Measurements from ENCODE around the gene GADD45GIP1.

- TF ChIP-seq, protein P1, sequence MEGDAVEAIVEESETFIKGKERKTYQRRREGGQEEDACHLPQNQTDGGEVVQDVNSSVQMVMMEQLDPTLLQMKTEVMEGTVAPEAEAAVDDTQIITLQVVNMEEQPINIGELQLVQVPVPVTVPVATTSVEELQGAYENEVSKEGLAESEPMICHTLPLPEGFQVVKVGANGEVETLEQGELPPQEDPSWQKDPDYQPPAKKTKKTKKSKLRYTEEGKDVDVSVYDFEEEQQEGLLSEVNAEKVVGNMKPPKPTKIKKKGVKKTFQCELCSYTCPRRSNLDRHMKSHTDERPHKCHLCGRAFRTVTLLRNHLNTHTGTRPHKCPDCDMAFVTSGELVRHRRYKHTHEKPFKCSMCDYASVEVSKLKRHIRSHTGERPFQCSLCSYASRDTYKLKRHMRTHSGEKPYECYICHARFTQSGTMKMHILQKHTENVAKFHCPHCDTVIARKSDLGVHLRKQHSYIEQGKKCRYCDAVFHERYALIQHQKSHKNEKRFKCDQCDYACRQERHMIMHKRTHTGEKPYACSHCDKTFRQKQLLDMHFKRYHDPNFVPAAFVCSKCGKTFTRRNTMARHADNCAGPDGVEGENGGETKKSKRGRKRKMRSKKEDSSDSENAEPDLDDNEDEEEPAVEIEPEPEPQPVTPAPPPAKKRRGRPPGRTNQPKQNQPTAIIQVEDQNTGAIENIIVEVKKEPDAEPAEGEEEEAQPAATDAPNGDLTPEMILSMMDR (IDR thresholded peaks at IDR 0.05; ENCODE audit: low read length) = no peak
- TF ChIP-seq EZH2 (IDR thresholded peaks at IDR 0.05; ENCODE audit: borderline replicate concordance, low read length) = no peak
These were observed 38.8 kb upstream of the GADD45GIP1 start for GRCh38 chr19:12995596-12996405.
